ENCODE measurements around the gene TSG101.

- TF ChIP-seq, protein P1, sequence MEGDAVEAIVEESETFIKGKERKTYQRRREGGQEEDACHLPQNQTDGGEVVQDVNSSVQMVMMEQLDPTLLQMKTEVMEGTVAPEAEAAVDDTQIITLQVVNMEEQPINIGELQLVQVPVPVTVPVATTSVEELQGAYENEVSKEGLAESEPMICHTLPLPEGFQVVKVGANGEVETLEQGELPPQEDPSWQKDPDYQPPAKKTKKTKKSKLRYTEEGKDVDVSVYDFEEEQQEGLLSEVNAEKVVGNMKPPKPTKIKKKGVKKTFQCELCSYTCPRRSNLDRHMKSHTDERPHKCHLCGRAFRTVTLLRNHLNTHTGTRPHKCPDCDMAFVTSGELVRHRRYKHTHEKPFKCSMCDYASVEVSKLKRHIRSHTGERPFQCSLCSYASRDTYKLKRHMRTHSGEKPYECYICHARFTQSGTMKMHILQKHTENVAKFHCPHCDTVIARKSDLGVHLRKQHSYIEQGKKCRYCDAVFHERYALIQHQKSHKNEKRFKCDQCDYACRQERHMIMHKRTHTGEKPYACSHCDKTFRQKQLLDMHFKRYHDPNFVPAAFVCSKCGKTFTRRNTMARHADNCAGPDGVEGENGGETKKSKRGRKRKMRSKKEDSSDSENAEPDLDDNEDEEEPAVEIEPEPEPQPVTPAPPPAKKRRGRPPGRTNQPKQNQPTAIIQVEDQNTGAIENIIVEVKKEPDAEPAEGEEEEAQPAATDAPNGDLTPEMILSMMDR (IDR thresholded peaks at IDR 0.05) = no peak
- no peak for TF ChIP-seq POLR2A (IDR thresholded peaks at IDR 0.05)
- TF ChIP-seq EP300 (IDR thresholded peaks at IDR 0.05) = no peak
- no peak for TF ChIP-seq POLR2AphosphoS5 (IDR thresholded peaks at IDR 0.05)
Observed at GRCh38 chr11:18501629-18502028, 25.1 kb downstream of the TSG101 start.

Measured in suprapubic skin (tissue), 4 donors.